Karpas-422 (cell line): Measurements from ENCODE around the gene NALCN. TPM values are rescaled to one million over a fixed set of nuclear protein-coding genes. Genes with fewer than 3 reads are reported as not detected.

Source experiments
- DNase-seq: peaks from one replicate; pipeline ENCODE4 v3.0.0-alpha.2; 2015
- H2AFZ ChIP-seq: fragments of 200-600 bp; sonication (generic); 2 replicates; pipeline ENCODE4 v1.6.1; 2014; ENCODE audit warnings: antibody characterized with exemption, low read length, mixed read lengths
- H3K27ac ChIP-seq: fragments of 200-600 bp; sonication (generic); 2 replicates; pipeline ENCODE4 v1.5.1; 2014; ENCODE audit warnings: mild to moderate bottlenecking, low read length, moderate library complexity
- H3K27me3 ChIP-seq: fragments of 200-600 bp; sonication (generic); 2 replicates; pipeline ENCODE4 v1.6.1; 2014; ENCODE audit warnings: low read length, mixed read lengths
- H3K36me3 ChIP-seq: fragments of 200-600 bp; sonication (generic); 2 replicates; pipeline ENCODE4 v1.6.1; 2014; ENCODE audit warnings: low read length, mixed read lengths; ENCODE audit not compliant: insufficient read depth
- H3K4me1 ChIP-seq: fragments of 200-600 bp; sonication (generic); 2 replicates; pipeline ENCODE4 v1.6.1; 2014; ENCODE audit warnings: mild to moderate bottlenecking, low read length, mixed read lengths
- H3K4me2 ChIP-seq: fragments of 200-600 bp; sonication (generic); 2 replicates; pipeline ENCODE4 v1.6.1; 2014; ENCODE audit warnings: low read length, low read depth, mild to moderate bottlenecking; ENCODE audit not compliant: poor library complexity, severe bottlenecking
- H3K4me3 ChIP-seq: fragments of 200-600 bp; sonication (generic); 2 replicates; pipeline ENCODE4 v1.5.1; 2014; ENCODE audit warnings: mild to moderate bottlenecking, antibody characterized with exemption, low read length, mixed read lengths
- H3K79me2 ChIP-seq: fragments of 200-600 bp; sonication (generic); 2 replicates; pipeline ENCODE4 v1.6.1; 2014; ENCODE audit warnings: mild to moderate bottlenecking, low read length, mixed read lengths
- H3K9ac ChIP-seq: fragments of 200-600 bp; sonication (generic); 2 replicates; pipeline ENCODE4 v1.6.0; 2014; ENCODE audit warnings: low read length
- H3K9me2 ChIP-seq: fragments of 200-600 bp; sonication (generic), shearing (Covaris generic); replicated peaks from 2 replicates; pipeline ENCODE4 v1.6.0; 2014; ENCODE audit warnings: mild to moderate bottlenecking, low read length, moderate library complexity; ENCODE audit not compliant: insufficient read depth
- H3K9me3 ChIP-seq: fragments of 300-700, 200-600 bp; sonication (generic); 2 replicates; pipeline ENCODE4 v1.6.1; 2014; ENCODE audit warnings: low read length, mixed read lengths
- H4K20me1 ChIP-seq: fragments of 200-600 bp; sonication (generic); 2 replicates; pipeline ENCODE4 v1.6.1; 2014; ENCODE audit warnings: mild to moderate bottlenecking, antibody characterized with exemption, low read length, low read depth; ENCODE audit not compliant: insufficient read depth
- total RNA-seq: library from RNA; depleted of rRNA; stranded (reverse); fragments of >200 nt; shearing (Covaris generic); gene quantifications from 2 replicates; pipeline ENCODE4 v1.2.3, GENCODE V29; 2014; ENCODE audit warnings: low replicate concordance

The NALCN gene
- total RNA-seq, 1 experiment from 2014 or later = 0.04 TPM

DNA sequence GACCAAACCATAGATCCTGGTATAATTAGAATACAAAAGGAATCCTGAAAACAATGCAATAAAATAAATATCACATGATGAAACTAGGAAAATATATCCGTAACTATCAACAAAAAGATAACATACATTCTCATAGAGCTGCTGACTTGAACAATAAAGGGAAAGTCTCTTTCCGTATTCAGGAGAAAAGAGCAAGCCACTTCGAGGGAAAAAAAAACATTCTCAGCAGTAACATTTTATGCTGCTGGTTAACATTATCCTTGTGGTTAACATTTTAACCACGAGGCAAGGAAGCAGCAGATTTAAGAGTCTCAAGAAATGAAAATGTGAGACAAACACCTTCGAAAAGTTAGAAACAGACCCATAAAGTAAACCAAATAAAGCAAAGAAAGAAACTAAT lies 25.8 kb downstream of the NALCN start:
- Histone ChIP-seq H3K9me2 (no peaks in the 10 kb centered on the region), H3K79me2 (no peaks in the 10 kb centered on the region), H3K4me1 (peaks cover 7% of the 10 kb centered on the region), H3K27ac (no peak overlapping the region), H3K9me3 (no peaks in the 10 kb centered on the region), H3K4me3 (no peak overlapping the region), H3K27me3 (no peaks in the 10 kb centered on the region), H3K4me2 (no peak overlapping the region), H2AFZ (no peak overlapping the region), H3K36me3 (no peaks in the 10 kb centered on the region), H4K20me1 (no peaks in the 10 kb centered on the region), H3K9ac (no peak overlapping the region)
- no peak for DNase-seq

DNA sequence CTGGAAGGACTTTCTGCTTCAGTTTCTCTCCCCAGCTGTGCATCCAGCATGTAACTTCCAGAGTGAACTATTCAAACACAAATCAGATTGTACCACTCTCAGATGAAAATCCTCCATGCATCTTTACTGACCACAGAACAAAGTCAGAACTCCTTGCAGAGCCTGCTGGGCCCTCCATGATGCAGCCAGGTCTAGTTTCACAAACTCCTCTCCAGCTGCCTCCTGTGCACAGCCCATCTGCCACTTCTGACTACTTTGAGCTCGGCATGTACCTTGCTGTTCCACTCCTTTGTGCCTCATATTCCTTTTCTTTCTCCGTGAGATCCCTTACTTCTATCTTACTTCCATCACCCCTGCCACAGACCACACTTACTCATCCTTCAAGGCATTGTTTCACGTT lies 31.4 kb downstream of the NALCN start:
- H3K9me2 ChIP-seq = no peaks in the 10 kb centered on the region
- H4K20me1 ChIP-seq = no peaks in the 10 kb centered on the region
- no peak overlapping the region for H3K27ac ChIP-seq
- H2AFZ ChIP-seq = no peak overlapping the region
- no peaks in the 10 kb centered on the region for H3K79me2 ChIP-seq
- H3K9me3 ChIP-seq = no peaks in the 10 kb centered on the region
- H3K4me2 ChIP-seq = no peak overlapping the region
- no peak overlapping the region for H3K4me3 ChIP-seq
- DNase-seq = peak; percentile 24
- H3K36me3 ChIP-seq = no peaks in the 10 kb centered on the region
- H3K27me3 ChIP-seq = no peaks in the 10 kb centered on the region
- H3K4me1 ChIP-seq = no peaks in the 10 kb centered on the region
- no peak overlapping the region for H3K9ac ChIP-seq

DNA sequence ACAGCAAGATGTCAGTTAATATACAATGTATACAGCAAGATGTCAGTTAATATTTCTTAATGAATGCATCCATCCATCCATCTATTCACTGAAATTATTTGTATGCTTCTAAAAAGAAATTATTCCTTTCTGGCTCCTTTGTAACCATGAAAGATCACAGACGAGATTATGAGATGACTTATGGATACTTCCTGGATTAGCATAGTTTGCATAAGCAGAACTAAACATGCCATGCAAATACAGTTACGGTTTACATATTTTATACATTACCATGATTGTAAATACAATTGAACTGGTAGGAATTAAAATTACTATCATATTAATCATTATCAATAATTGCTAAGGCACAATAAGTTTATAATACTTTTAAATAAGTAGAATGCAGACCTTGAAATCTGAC lies 32.7 kb downstream of the NALCN start:
- H3K36me3 ChIP-seq = no peaks in the 10 kb centered on the region
- no peak for DNase-seq

DNA sequence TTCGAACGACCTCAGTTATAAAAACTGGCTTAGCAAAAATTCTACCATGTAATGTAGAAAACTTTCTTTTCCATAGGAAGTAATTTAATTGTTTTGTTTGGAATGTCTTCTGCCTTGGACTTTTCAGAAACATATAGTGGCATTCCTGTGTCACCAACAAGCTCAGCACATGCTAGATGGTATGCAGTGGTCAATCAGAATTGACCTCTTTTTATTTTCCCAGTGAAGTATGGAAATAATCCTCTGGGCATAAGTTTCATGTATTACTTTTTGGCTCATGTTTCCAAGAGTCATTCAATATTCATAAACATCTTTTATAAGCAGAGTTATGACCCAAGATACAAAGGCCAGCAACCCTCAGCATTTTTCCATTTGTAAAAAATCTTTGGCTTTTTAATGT lies 33.6 kb downstream of the NALCN start:
- Histone ChIP-seq H3K4me1 (no peaks in the 10 kb centered on the region), H3K79me2 (no peaks in the 10 kb centered on the region), H3K4me3 (no peak overlapping the region)

More for the DNA sequence above, 32.7 kb downstream of the NALCN start:
- no peak overlapping the region for H3K9ac ChIP-seq
- no peak overlapping the region for H3K4me2 ChIP-seq
- H3K9me3 ChIP-seq = no peaks in the 10 kb centered on the region
- H4K20me1 ChIP-seq = no peaks in the 10 kb centered on the region
- no peaks in the 10 kb centered on the region for H3K9me2 ChIP-seq
- H3K4me1 ChIP-seq = no peaks in the 10 kb centered on the region
- no peak overlapping the region for H2AFZ ChIP-seq
- H3K79me2 ChIP-seq = no peaks in the 10 kb centered on the region
- no peak overlapping the region for H3K27ac ChIP-seq
- H3K27me3 ChIP-seq = no peaks in the 10 kb centered on the region
- no peak overlapping the region for H3K4me3 ChIP-seq

DNA sequence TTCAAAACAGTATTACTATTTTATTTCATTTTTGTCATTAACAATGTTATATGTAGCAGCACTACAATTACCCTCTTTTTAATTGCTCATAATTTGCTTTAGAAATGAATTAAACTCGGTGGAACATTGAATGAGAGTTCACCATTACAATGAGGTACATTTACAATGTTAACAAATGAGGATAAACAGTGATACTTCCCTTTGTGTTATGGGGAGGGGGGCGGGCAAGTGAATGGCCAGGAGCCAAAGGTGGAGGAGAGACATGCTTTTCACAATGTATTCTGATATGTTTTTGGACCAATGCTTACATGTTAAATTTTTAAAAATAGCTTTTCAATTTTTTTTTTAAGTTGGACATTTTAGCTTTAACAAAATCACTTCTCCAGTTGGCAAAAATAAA lies 34.2 kb downstream of the NALCN start:
- no peaks in the 10 kb centered on the region for H3K36me3 ChIP-seq
- no peak overlapping the region for H2AFZ ChIP-seq
- no peaks in the 10 kb centered on the region for H3K79me2 ChIP-seq
- H3K9me3 ChIP-seq = no peaks in the 10 kb centered on the region
- no peaks in the 10 kb centered on the region for H3K9me2 ChIP-seq
- no peak overlapping the region for H3K27ac ChIP-seq
- DNase-seq = no peak
- H3K27me3 ChIP-seq = no peaks in the 10 kb centered on the region
- H4K20me1 ChIP-seq = no peaks in the 10 kb centered on the region
- H3K4me1 ChIP-seq = no peaks in the 10 kb centered on the region
- H3K9ac ChIP-seq = no peak overlapping the region
- no peak overlapping the region for H3K4me3 ChIP-seq
- H3K4me2 ChIP-seq = no peak overlapping the region

More for the DNA sequence above, 33.6 kb downstream of the NALCN start:
- no peaks in the 10 kb centered on the region for H3K9me2 ChIP-seq
- no peak overlapping the region for H2AFZ ChIP-seq
- no peaks in the 10 kb centered on the region for H3K36me3 ChIP-seq
- no peak overlapping the region for H3K9ac ChIP-seq
- no peak for DNase-seq
- H3K27ac ChIP-seq = no peak overlapping the region
- H3K27me3 ChIP-seq = no peaks in the 10 kb centered on the region
- no peaks in the 10 kb centered on the region for H4K20me1 ChIP-seq
- no peaks in the 10 kb centered on the region for H3K9me3 ChIP-seq
- H3K4me2 ChIP-seq = no peak overlapping the region

DNA sequence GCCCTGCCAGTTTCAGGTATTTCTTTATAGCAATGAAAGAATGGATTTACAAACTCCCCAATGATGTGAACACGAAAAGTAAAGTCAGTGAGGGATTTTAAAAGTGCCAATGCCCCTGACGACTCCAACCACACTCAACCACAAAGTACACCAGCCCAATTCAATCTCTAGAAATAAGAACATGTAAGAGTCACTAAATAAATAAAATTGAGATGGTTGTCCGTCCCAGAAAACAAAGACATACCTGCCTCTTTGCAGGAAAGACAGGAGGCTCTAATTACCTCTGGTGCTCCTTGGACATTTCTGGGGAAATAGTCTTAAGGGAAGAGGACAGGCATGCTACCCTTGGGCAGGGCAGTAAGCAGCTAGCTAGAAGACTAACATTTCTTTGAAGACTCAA lies 55.8 kb downstream of the NALCN start:
- no peaks in the 10 kb centered on the region for H3K9me3 ChIP-seq
- H3K79me2 ChIP-seq = no peaks in the 10 kb centered on the region
- H3K9ac ChIP-seq = no peak overlapping the region
- H3K27me3 ChIP-seq = no peaks in the 10 kb centered on the region
- H3K9me2 ChIP-seq = no peaks in the 10 kb centered on the region
- H4K20me1 ChIP-seq = no peaks in the 10 kb centered on the region
- no peak overlapping the region for H2AFZ ChIP-seq
- H3K4me2 ChIP-seq = no peak overlapping the region
- no peak for DNase-seq
- no peaks in the 10 kb centered on the region for H3K36me3 ChIP-seq
- H3K4me3 ChIP-seq = no peak overlapping the region
- no peaks in the 10 kb centered on the region for H3K4me1 ChIP-seq
- H3K27ac ChIP-seq = no peak overlapping the region

DNA sequence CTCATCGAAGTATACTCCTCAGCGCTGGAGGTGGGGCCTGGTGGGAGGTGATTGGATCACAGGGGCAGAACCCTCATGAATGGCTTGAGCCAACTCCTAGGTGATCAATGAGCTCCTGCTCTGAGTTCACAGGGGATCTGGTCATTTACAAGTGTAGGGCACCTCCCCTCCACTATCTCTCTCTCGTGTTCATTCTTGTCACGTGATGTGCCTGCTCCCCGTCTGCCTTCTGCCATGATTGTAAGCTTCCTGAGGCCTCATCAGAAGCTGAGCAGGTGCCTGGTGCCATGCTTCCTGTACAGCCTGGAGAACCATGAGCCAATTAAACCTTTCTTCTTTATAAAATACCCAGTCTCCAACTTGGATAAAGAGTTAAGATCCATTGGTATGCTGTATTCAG lies 61.4 kb downstream of the NALCN start:
- no peaks in the 10 kb centered on the region for H3K9me2 ChIP-seq
- H3K9ac ChIP-seq = no peak overlapping the region
- no peak overlapping the region for H3K4me3 ChIP-seq
- H4K20me1 ChIP-seq = no peaks in the 10 kb centered on the region
- DNase-seq = no peak
- no peaks in the 10 kb centered on the region for H3K79me2 ChIP-seq
- no peaks in the 10 kb centered on the region for H3K4me1 ChIP-seq
- H3K36me3 ChIP-seq = no peaks in the 10 kb centered on the region
- H2AFZ ChIP-seq = no peak overlapping the region
- H3K27me3 ChIP-seq = no peaks in the 10 kb centered on the region
- no peak overlapping the region for H3K4me2 ChIP-seq
- no peak overlapping the region for H3K27ac ChIP-seq
- H3K9me3 ChIP-seq = no peaks in the 10 kb centered on the region

DNA sequence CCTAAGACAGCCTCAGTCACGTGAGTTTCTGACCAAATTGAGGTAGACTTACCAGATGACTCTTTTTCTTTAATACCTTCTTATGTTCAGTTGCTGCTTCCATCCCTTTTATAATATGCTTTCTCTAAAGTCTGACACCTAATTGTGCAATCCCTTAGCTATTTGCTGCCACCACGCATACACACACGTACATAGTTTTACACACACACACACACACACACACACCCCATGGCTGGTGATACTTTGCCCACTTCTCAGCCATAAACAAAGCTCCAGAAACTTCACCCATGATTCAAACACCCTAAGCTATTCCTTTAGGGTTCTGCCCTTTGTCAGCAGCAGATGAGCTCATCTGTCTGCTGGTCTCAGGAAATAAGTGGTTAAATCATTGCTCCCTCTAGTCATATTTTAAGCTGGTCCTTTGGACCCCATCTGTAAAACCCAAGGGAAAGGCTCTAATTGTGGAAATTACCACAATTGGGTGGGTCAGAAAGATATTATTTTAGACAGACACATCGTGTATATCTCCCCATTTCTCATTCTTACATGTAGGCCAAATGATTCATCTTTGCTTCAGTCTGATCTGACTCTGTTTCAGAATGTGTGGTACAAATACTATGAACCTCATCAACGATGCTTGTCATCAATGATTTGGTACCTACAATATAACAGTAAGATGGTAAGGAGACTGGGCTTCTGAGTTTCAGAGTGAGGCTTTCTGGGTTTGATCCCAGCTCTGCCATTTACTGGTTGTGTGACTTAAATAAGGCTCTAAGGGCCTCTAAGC lies 69.2 kb downstream of the NALCN start:
- Histone ChIP-seq H3K27ac (no peak overlapping the region), H2AFZ (no peak overlapping the region), H4K20me1 (no peaks in the 10 kb centered on the region), H3K9me3 (no peaks in the 10 kb centered on the region), H3K79me2 (no peaks in the 10 kb centered on the region), H3K9me2 (no peaks in the 10 kb centered on the region), H3K4me3 (no peak overlapping the region), H3K36me3 (no peaks in the 10 kb centered on the region), H3K4me1 (no peaks in the 10 kb centered on the region), H3K4me2 (no peak overlapping the region), H3K9ac (no peak overlapping the region), H3K27me3 (no peaks in the 10 kb centered on the region)
- DNase-seq = no peak
